Lower lobe of right lung (tissue), 2 donors: Measurements from ENCODE around the gene LEPR. TPM values are rescaled to one million over a fixed set of nuclear protein-coding genes. Genes with fewer than 3 reads are reported as not detected.

Source experiments
- ATAC-seq, 2 donors: fragments of 200-7000 bp; cut with Tn5 transposase; one replicate each; pipeline ENCODE4 v1.9.1; 2020 to 2022; ENCODE audit warnings: mild to moderate bottlenecking in 2 of 2, moderate library complexity in 2 of 2
- DNase-seq: peaks from one replicate; pipeline ENCODE4 v3.0.0-alpha.2; 2020
- H3K27ac ChIP-seq: fragments of 200-600 bp; one replicate; pipeline ENCODE4 v1.8.0; 2022
- H3K27me3 ChIP-seq: fragments of 200-600 bp; one replicate; pipeline ENCODE4 v1.8.0; 2022; ENCODE audit warnings: low read depth
- H3K36me3 ChIP-seq: fragments of 200-600 bp; one replicate; pipeline ENCODE4 v1.8.0; 2022; ENCODE audit warnings: mild to moderate bottlenecking
- H3K4me1 ChIP-seq: fragments of 200-600 bp; one replicate; pipeline ENCODE4 v1.8.0; 2022
- H3K4me3 ChIP-seq: fragments of 200-600 bp; one replicate; pipeline ENCODE4 v1.8.0; 2022; ENCODE audit warnings: mild to moderate bottlenecking
- H3K9me3 ChIP-seq: fragments of 200-600 bp; one replicate; pipeline ENCODE4 v1.8.0; 2022
- CTCF ChIP-seq: fragments of 200-600 bp; IDR thresholded peaks from one replicate; pipeline ENCODE4 v1.8.0; 2022; ENCODE audit warnings: antibody characterized with exemption, mild to moderate bottlenecking
- intact Hi-C: fragments of 100-400 bp; cut with DNase I; formaldehyde crosslinking; loops from one replicate; pipeline ENCODE4 v1.11.0; 2022
- total RNA-seq: library from RNA; stranded (reverse); fragmentation: NEBNext Ultra II Directional; extraction: Animal tissue kit (Norgen Biotek cat#: 25700); gene quantifications from one replicate; pipeline ENCODE4 v1.2.1, GENCODE V29; 2021
- donor health status: DM: no; HTN: yes; CAD: no; lungs with severe emphysema.

Gene LEPR
- total RNA-seq, 1 donor from 2014 or later: 27.7 TPM

- no peak for DNase-seq
- Histone ChIP-seq H3K4me3 (no peak overlapping the region), H3K36me3 (no peaks in the 10 kb centered on the region), H3K27me3 (no peaks in the 10 kb centered on the region), H3K4me1 (no peaks in the 10 kb centered on the region), H3K27ac (no peak overlapping the region), H3K9me3 (no peaks in the 10 kb centered on the region)
- intact Hi-C loops: no loop called here
- no peak for ATAC-seq
- TF ChIP-seq CTCF: no peak
Measured at GRCh38 chr1:65404941-65405340, 15.5 kb upstream of the LEPR start.

- ATAC-seq: no peak
- Histone ChIP-seq H3K27me3 (no peaks in the 10 kb centered on the region), H3K9me3 (no peaks in the 10 kb centered on the region), H3K27ac (no peak overlapping the region), H3K4me1 (no peaks in the 10 kb centered on the region), H3K4me3 (no peak overlapping the region), H3K36me3 (no peaks in the 10 kb centered on the region)
- TF ChIP-seq CTCF: no peak
- intact Hi-C loops: no loop called here
- DNase-seq: no peak
Measured at GRCh38 chr1:65407877-65408276, 12.6 kb upstream of the LEPR start.

- no peak overlapping the region for H3K4me3 ChIP-seq
- no peak for ATAC-seq
- intact Hi-C loops: no loop called here
- TF ChIP-seq CTCF: no peak
- DNase-seq: no peak
- H3K4me1 ChIP-seq: no peaks in the 10 kb centered on the region
- H3K27me3 ChIP-seq: no peaks in the 10 kb centered on the region
- no peaks in the 10 kb centered on the region for H3K36me3 ChIP-seq
- H3K9me3 ChIP-seq: no peaks in the 10 kb centered on the region
- H3K27ac ChIP-seq: no peak overlapping the region
Measured at GRCh38 chr1:65409314-65409713, 11.2 kb upstream of the LEPR start.

- no peak overlapping the region for H3K27ac ChIP-seq
Measured at GRCh38 chr1:65409816-65410326, 10.6 kb upstream of the LEPR start.

GRCh38 chr1:65412256-65412983 lies 8.0 kb upstream of the LEPR start:
- no peak overlapping the region for H3K27ac ChIP-seq
- intact Hi-C loops: no loop called here
- H3K9me3 ChIP-seq: no peaks in the 10 kb centered on the region
- no peak overlapping the region for H3K4me3 ChIP-seq
- no peaks in the 10 kb centered on the region for H3K4me1 ChIP-seq
- no peak for ATAC-seq
- TF ChIP-seq CTCF: no peak
- H3K27me3 ChIP-seq: no peaks in the 10 kb centered on the region
- H3K36me3 ChIP-seq: no peaks in the 10 kb centered on the region
- DNase-seq: no peak

More at GRCh38 chr1:65409816-65410326, 10.6 kb upstream of the LEPR start:
- no peak for DNase-seq
- intact Hi-C loops: no loop called here
- H3K27me3 ChIP-seq: no peaks in the 10 kb centered on the region
- H3K36me3 ChIP-seq: no peaks in the 10 kb centered on the region
- ATAC-seq: no peak
- H3K4me1 ChIP-seq: no peaks in the 10 kb centered on the region
- no peaks in the 10 kb centered on the region for H3K9me3 ChIP-seq
- no peak for TF ChIP-seq CTCF
- no peak overlapping the region for H3K4me3 ChIP-seq
